Endothelial cell of umbilical vein (primary cell): ENCODE measurements around the gene ITGA6. TPM values are rescaled to one million over a fixed set of nuclear protein-coding genes. Genes with fewer than 3 reads are reported as not detected.

Experiments
- BruUV-seq: library from RNA; stranded (reverse); fragments of 400-500 nt; replicated peaks from 2 replicates; lab custom pipeline; 2021; lab: Mats Ljungman, UMichigan
- CTCF ChIA-PET: fragments of 300-600, 350-600 bp; sonication (Branson Sonifier 250); formaldehyde crosslinking; loops from one replicate; lab custom pipeline; 2021; ENCODE audit warnings: antibody characterized with exemption, inconsistent platforms; lab: Charles Lee
- POLR2A ChIA-PET: fragments of 300-600, 350-600 bp; sonication (Branson Sonifier 250); formaldehyde crosslinking; loops from one replicate; lab custom pipeline; 2021; ENCODE audit warnings: antibody characterized with exemption, inconsistent platforms; lab: Charles Lee
- DNase-seq: peaks from one replicate; pipeline ENCODE4 v3.0.0-alpha.2; 2011; ENCODE audit warnings: low read depth, low spot score
- FAIRE-seq: peaks from 2 replicates; lab custom pipeline; 2011; peaks lifted over from hg19 to GRCh38; lab: Jason Lieb, UNC
- H2AFZ ChIP-seq: 2 replicates; pipeline ENCODE4 v1.6.0; 2012; ENCODE audit warnings: low read depth, low read length, control low read depth, inconsistent platforms
- H3K27ac ChIP-seq: 2 replicates; pipeline ENCODE4 v1.5.1; 2011; ENCODE audit warnings: low read depth, mild to moderate bottlenecking, control low read depth, low read length, moderate library complexity; ENCODE audit not compliant: insufficient read depth
- H3K27me3 ChIP-seq, 2 experiments: 2 replicates each; pipeline versions ENCODE4 v1.6.0 to v1.6.1; 2011; ENCODE audit warnings: low read length in 2 of 2, mixed read lengths in 1 of 2; ENCODE audit not compliant: control insufficient read depth in 2 of 2, insufficient read depth in 2 of 2
- H3K36me3 ChIP-seq, 2 experiments: 2 replicates in 1 of 2; 3 replicates in 1 of 2; pipeline ENCODE4 v1.5.1; 2011; ENCODE audit warnings: low read length in 2 of 2, mild to moderate bottlenecking in 1 of 2, moderate library complexity in 1 of 2; ENCODE audit not compliant: control insufficient read depth in 2 of 2, insufficient read depth in 2 of 2; ENCODE audit errors: extremely low read depth in 1 of 2
- H3K4me1 ChIP-seq: 3 replicates; pipeline ENCODE4 v1.5.1; 2011; ENCODE audit warnings: mild to moderate bottlenecking, low read length; ENCODE audit not compliant: control insufficient read depth, insufficient read depth; ENCODE audit errors: extremely low read depth
- H3K4me2 ChIP-seq: 2 replicates; pipeline ENCODE4 v1.6.1; 2011; ENCODE audit warnings: low read length, control low read depth, mixed read lengths; ENCODE audit not compliant: insufficient read depth
- H3K4me3 ChIP-seq, 3 experiments: fragments of 200-600 bp in 1 of 3; sonication (generic), shearing (Covaris generic) in 1 of 3; replicated peaks in 1 of 3; 2 replicates each; pipeline ENCODE4 v1.5.1; 2011 to 2016; ENCODE audit warnings: control low read depth in 3 of 3, low read length in 3 of 3, mild to moderate bottlenecking in 2 of 3, inconsistent platforms in 1 of 3, low read depth in 1 of 3, moderate library complexity in 1 of 3; ENCODE audit not compliant: insufficient read depth in 1 of 3
- H3K79me2 ChIP-seq: 2 replicates; pipeline ENCODE4 v1.6.0; 2012; ENCODE audit warnings: low read length, inconsistent platforms; ENCODE audit not compliant: control insufficient read depth, insufficient read depth
- H3K9ac ChIP-seq: replicated peaks from 2 replicates; pipeline ENCODE3; 2011; ENCODE audit warnings: low read length, control low read depth; ENCODE audit not compliant: insufficient read depth; ENCODE audit errors: extremely low read depth
- H3K9me1 ChIP-seq: replicated peaks from 3 replicates; pipeline ENCODE4 v1.6.0; 2011; ENCODE audit warnings: mild to moderate bottlenecking, low read length; ENCODE audit not compliant: control insufficient read depth, insufficient read depth; ENCODE audit errors: extremely low read depth
- H3K9me3 ChIP-seq: replicated peaks from 2 replicates; pipeline ENCODE4 v1.5.1; 2012; ENCODE audit warnings: low read length, inconsistent platforms; ENCODE audit not compliant: control insufficient read depth, insufficient read depth
- H4K20me1 ChIP-seq: replicated peaks from 2 replicates; pipeline ENCODE3; 2011; ENCODE audit warnings: mild to moderate bottlenecking, low read length; ENCODE audit not compliant: control insufficient read depth, insufficient read depth; ENCODE audit errors: extremely low read depth
- EZH2 ChIP-seq: IDR thresholded peaks from 2 replicates; pipeline ENCODE4 v1.6.1; 2012; ENCODE audit warnings: borderline replicate concordance, low read depth, mild to moderate bottlenecking, moderate library complexity, low read length, inconsistent platforms; ENCODE audit not compliant: severe bottlenecking
- FOS ChIP-seq: IDR thresholded peaks from 2 replicates; pipeline ENCODE4 v1.6.1; 2011; ENCODE audit warnings: mild to moderate bottlenecking, low read length, moderate library complexity, borderline replicate concordance; ENCODE audit not compliant: insufficient read depth
- GATA2 ChIP-seq: IDR thresholded peaks from 2 replicates; pipeline ENCODE4 v1.7.0; 2011; ENCODE audit warnings: low read depth, mild to moderate bottlenecking, moderate library complexity, mixed read lengths, low read length; ENCODE audit not compliant: insufficient read length, insufficient read depth
- JUN ChIP-seq: IDR thresholded peaks from 2 replicates; pipeline ENCODE4 v1.6.1; 2011; ENCODE audit warnings: borderline replicate concordance, low read depth; ENCODE audit not compliant: insufficient read length, insufficient read depth
- MYC ChIP-seq: IDR thresholded peaks from one replicate; pipeline ENCODE4 v1.6.1; 2011; ENCODE audit warnings: mild to moderate bottlenecking, low read depth, low read length
- POLR2A ChIP-seq: IDR thresholded peaks from 2 replicates; pipeline ENCODE4 v1.6.1; 2012; ENCODE audit warnings: low read depth, mild to moderate bottlenecking, control low read depth, low read length
- POLR2AphosphoS5 ChIP-seq: IDR thresholded peaks from 2 replicates; pipeline ENCODE4 v1.6.1; 2012; ENCODE audit warnings: low read depth, mild to moderate bottlenecking, control low read depth, low read length, moderate library complexity; ENCODE audit not compliant: insufficient read depth
- dilution Hi-C: fragments of 300-500 bp; cut with MboI; formaldehyde crosslinking; loops from one replicate; pipeline ENCODE4 v1.15.0; 2019; ENCODE audit warnings: low sequenced_read_pairs; ENCODE audit not compliant: extremely low pct_ligation_motif_present
- intact Hi-C: fragments of 100-400 bp; cut with micrococcal nuclease; formaldehyde crosslinking; loops from one replicate; pipeline ENCODE4 v1.10.0; 2022
- polyA plus RNA-seq, 4 experiments: library from polyadenylated mRNA; depleted of rRNA in 3 of 4; stranded (reverse) in 3 of 4; unstranded in 1 of 4; fragments of >200 nt; gene quantifications; 2 replicates each; pipeline versions ENCODE4 v1.2.1 to v1.2.3, GENCODE V29; 2011 to 2012; ENCODE audit warnings: missing spikeins in 1 of 4
- total RNA-seq: library from RNA; stranded (reverse); gene quantifications from 2 replicates; pipeline ENCODE4 v1.2.3, GENCODE V29; 2021
- TF ChIP-seq, protein P1 (sequence below), 2 donors: IDR thresholded peaks; 1 replicate in 1 of 2; 2 replicates in 1 of 2; pipeline ENCODE4 v1.5.1; 2011; ENCODE audit warnings: low read length in 2 of 2, mild to moderate bottlenecking in 2 of 2, moderate library complexity in 2 of 2, control low read depth in 1 of 2, inconsistent platforms in 1 of 2, low read depth in 1 of 2; ENCODE audit not compliant: insufficient read depth in 1 of 2; ENCODE audit errors: extremely low read depth in 1 of 2
- TF ChIP-seq, protein P2 (sequence below): IDR thresholded peaks from 2 replicates; pipeline ENCODE4 v1.6.1; 2011; ENCODE audit not compliant: insufficient read depth, insufficient read length

The ITGA6 gene
- total and polyA plus RNA-seq, 2 donors (not counting 3 experiments of a cell fraction or from before 2014, with no cell fraction given) = 24.9 to 208 TPM

- POLR2A ChIA-PET = no interaction called here
- Histone ChIP-seq H3K9me3 (no peaks in the 10 kb centered on the region), H3K27ac (no peak overlapping the region), H3K9ac (no peak overlapping the region), H3K36me3 (no peaks in the 10 kb centered on the region), H3K4me1 (peaks cover 11% of the 10 kb centered on the region), H3K79me2 (no peaks in the 10 kb centered on the region), H2AFZ (no peak overlapping the region), H3K27me3 (no peaks in the 10 kb centered on the region), H3K4me2 (no peak overlapping the region), H3K4me3 (no peak overlapping the region), H3K9me1 (no peaks in the 10 kb centered on the region), H4K20me1 (no peaks in the 10 kb centered on the region)
- FAIRE-seq (no peak), DNase-seq (no peak)
- CTCF ChIA-PET = interaction anchor here (1.2 to 1.3 kb wide), 2 partner anchors 9 to 11 kb away, joined by 3 to 4 read pairs; no protein-coding TSS in a partner anchor
- no TSS peak for BruUV-seq
- intact Hi-C loops (no loop called here), dilution Hi-C loops (no loop called here)
- TF ChIP-seq MYC = no peak
- TF ChIP-seq, protein P1, sequence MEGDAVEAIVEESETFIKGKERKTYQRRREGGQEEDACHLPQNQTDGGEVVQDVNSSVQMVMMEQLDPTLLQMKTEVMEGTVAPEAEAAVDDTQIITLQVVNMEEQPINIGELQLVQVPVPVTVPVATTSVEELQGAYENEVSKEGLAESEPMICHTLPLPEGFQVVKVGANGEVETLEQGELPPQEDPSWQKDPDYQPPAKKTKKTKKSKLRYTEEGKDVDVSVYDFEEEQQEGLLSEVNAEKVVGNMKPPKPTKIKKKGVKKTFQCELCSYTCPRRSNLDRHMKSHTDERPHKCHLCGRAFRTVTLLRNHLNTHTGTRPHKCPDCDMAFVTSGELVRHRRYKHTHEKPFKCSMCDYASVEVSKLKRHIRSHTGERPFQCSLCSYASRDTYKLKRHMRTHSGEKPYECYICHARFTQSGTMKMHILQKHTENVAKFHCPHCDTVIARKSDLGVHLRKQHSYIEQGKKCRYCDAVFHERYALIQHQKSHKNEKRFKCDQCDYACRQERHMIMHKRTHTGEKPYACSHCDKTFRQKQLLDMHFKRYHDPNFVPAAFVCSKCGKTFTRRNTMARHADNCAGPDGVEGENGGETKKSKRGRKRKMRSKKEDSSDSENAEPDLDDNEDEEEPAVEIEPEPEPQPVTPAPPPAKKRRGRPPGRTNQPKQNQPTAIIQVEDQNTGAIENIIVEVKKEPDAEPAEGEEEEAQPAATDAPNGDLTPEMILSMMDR (IDR thresholded peaks at IDR 0.05; ENCODE audit: extremely low read depth in 1 of 2, insufficient read depth in 1 of 2, low read depth in 1 of 2, low read length in 2 of 2) = no peak
- TF ChIP-seq POLR2A = no peak
- no peak for TF ChIP-seq FOS
- no peak for TF ChIP-seq GATA2
- TF ChIP-seq, protein P2, sequence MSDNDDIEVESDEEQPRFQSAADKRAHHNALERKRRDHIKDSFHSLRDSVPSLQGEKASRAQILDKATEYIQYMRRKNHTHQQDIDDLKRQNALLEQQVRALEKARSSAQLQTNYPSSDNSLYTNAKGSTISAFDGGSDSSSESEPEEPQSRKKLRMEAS = no peak
- TF ChIP-seq EZH2 = no peak
- TF ChIP-seq POLR2AphosphoS5 = no peak
- no peak for TF ChIP-seq JUN
Measured at GRCh38 chr2:172399765-172400164, 27.6 kb upstream of the ITGA6 start.
